ENCODE results near the gene P3H3. TPM values are rescaled to one million over a fixed set of nuclear protein-coding genes. Genes with fewer than 3 reads are reported as not detected.
A peak's percentile ranks its signal among the peaks of the same experiment; 100 is the strongest.

Gene P3H3
- total and polyA plus RNA-seq, 2 of the 4 experiments (the other 2 are of a cell fraction) = 27.8 to 83.9 TPM

- no peaks in the 10 kb centered on the region for H3K27me3 ChIP-seq (ENCODE audit: control insufficient read depth, insufficient read depth, low read length)
- H3K4ac ChIP-seq (ENCODE audit: low read depth, low read length) = peak overlapping the region; percentile 93
- H2AK9ac ChIP-seq (replicated peaks; ENCODE audit: low read depth, low read length, poor library complexity) = peak overlapping the region; percentile 100
- dilution Hi-C loops (cut with HindIII; ENCODE audit: low sequenced_read_pairs, unreplicated experiment) (no loop called here), in situ Hi-C loops (cut with MboI; ENCODE audit: low sequenced_read_pairs) (loop anchor here (5.0 kb wide), 1 partner anchor 94 kb away; no protein-coding TSS in a partner anchor), intact Hi-C loops (cut with micrococcal nuclease) (loop anchor here (2.0 to 5.0 kb wide), 3 partner anchors 16 to 769 kb away; partner anchors contain the start of genes RNU7-1 and USP5)
- POLR2A ChIA-PET (ENCODE audit: unreplicated experiment) = interaction anchor here (1.2 to 1.9 kb wide), 2 partner anchors 16 to 57 kb away, joined by 3 to 6 read pairs; partner anchors contain the start of gene USP5
- peak; percentile 0; the same call in 1 of the 2 replicates for ATAC-seq (ENCODE audit: low read depth)
- peak overlapping the region; percentile 65 to 87 for H4K8ac ChIP-seq (ENCODE audit: low read depth in 2 of 2, low read length in 2 of 2)
- H2BK15ac ChIP-seq (ENCODE audit: low read depth, low read length) = no peak overlapping the region
- peak overlapping the region; percentile 95 for H2BK5ac ChIP-seq (ENCODE audit: low read depth, low read length, poor library complexity, severe bottlenecking)
- peak overlapping the region; percentile 91 for H3K14ac ChIP-seq (replicated peaks; ENCODE audit: low read depth, low read length)
- peak overlapping the region; percentile 69 for H3K18ac ChIP-seq (ENCODE audit: low read depth, low read length)
- peak overlapping the region; percentile 79 for H4K91ac ChIP-seq (ENCODE audit: insufficient read depth, low read depth, low read length)
- peak overlapping the region; percentile 26 for H4K5ac ChIP-seq (ENCODE audit: low read depth, low read length)
- WGBS, 2 experiments (ENCODE audit: extremely low coverage in 2 of 2, insufficient read length in 1 of 2) = 0% methylated on average over 6 of the region's 22 CpGs; no CpG with 5 or more reads in 1 of the 2 experiments
- H3K23ac ChIP-seq (ENCODE audit: low read depth, low read length) = peak overlapping the region; percentile 97
- H3K9me3 ChIP-seq (ENCODE audit: control insufficient read depth, insufficient read depth, low read length) = no peaks in the 10 kb centered on the region
- peak overlapping the region; percentile 87 for H3K4me3 ChIP-seq (ENCODE audit: insufficient read depth, low read depth, low read length)
- H2AFZ ChIP-seq (replicated peaks; ENCODE audit: low read length, poor library complexity) = peak overlapping the region; percentile 88
- CTCF ChIA-PET = interaction anchor here (0.6 to 2.0 kb wide), 3 partner anchors 23 to 1245 kb away, joined by 3 to 8 read pairs (median 3); no protein-coding TSS in a partner anchor
- H3K9me1 ChIP-seq (ENCODE audit: insufficient read depth, low read length) = 0 out of 2 replicates have a peak, but pooled peaks cover 7% of the 10 kb centered on the region
- H2BK120ac ChIP-seq (ENCODE audit: low read depth, low read length) = no peak overlapping the region; the same call in 1 of the 2 replicates
- peak overlapping the region; percentile 97 for H3K27ac ChIP-seq (ENCODE audit: insufficient read depth, low read length)
- H2BK20ac ChIP-seq (ENCODE audit: low read depth, low read length) = peak overlapping the region; percentile 24; the same call in 1 of the 2 replicates
- peaks cover 23 to 55% of the 10 kb centered on the region in 2 experiments for H3K79me1 ChIP-seq (ENCODE audit: low read depth in 1 of 2, low read length in 2 of 2)
- H3K4me1 ChIP-seq (ENCODE audit: control insufficient read depth, insufficient read depth, low read length) = peaks cover 19% of the 10 kb centered on the region
- TF ChIP-seq NFE2L2 (IDR thresholded peaks at IDR 0.05; ENCODE audit: low read depth, low read length) (no peak), CHD1 (IDR thresholded peaks at IDR 0.05; ENCODE audit: low read depth, low read length) (peak; percentile 61; the same call in 1 of the 2 replicates)
- TF ChIP-seq, protein P1, sequence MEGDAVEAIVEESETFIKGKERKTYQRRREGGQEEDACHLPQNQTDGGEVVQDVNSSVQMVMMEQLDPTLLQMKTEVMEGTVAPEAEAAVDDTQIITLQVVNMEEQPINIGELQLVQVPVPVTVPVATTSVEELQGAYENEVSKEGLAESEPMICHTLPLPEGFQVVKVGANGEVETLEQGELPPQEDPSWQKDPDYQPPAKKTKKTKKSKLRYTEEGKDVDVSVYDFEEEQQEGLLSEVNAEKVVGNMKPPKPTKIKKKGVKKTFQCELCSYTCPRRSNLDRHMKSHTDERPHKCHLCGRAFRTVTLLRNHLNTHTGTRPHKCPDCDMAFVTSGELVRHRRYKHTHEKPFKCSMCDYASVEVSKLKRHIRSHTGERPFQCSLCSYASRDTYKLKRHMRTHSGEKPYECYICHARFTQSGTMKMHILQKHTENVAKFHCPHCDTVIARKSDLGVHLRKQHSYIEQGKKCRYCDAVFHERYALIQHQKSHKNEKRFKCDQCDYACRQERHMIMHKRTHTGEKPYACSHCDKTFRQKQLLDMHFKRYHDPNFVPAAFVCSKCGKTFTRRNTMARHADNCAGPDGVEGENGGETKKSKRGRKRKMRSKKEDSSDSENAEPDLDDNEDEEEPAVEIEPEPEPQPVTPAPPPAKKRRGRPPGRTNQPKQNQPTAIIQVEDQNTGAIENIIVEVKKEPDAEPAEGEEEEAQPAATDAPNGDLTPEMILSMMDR (conservative IDR thresholded peaks at IDR 0.05; ENCODE audit: low read depth, low read length) = peak; percentile 30; the same call in 1 of the 2 replicates
- TF ChIP-seq, protein P2, sequence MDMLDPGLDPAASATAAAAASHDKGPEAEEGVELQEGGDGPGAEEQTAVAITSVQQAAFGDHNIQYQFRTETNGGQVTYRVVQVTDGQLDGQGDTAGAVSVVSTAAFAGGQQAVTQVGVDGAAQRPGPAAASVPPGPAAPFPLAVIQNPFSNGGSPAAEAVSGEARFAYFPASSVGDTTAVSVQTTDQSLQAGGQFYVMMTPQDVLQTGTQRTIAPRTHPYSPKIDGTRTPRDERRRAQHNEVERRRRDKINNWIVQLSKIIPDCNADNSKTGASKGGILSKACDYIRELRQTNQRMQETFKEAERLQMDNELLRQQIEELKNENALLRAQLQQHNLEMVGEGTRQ (IDR thresholded peaks at IDR 0.05; ENCODE audit: low read depth, low read length) = no peak
- H3K9ac ChIP-seq (ENCODE audit: low read depth, low read length) = peak overlapping the region; percentile 100
- H3K36me3 ChIP-seq (ENCODE audit: control insufficient read depth, insufficient read depth, low read length) = peaks cover 46% of the 10 kb centered on the region
- DNase-seq = peak; percentile 29
- peak overlapping the region; percentile 94 for H3K4me2 ChIP-seq (ENCODE audit: low read depth, low read length)
- peak overlapping the region; percentile 97 for H2AK5ac ChIP-seq (ENCODE audit: low read depth, low read length)
- peaks cover 51% of the 10 kb centered on the region for H4K20me1 ChIP-seq (ENCODE audit: insufficient read depth, low read length)
- H3K56ac ChIP-seq (ENCODE audit: extremely low read depth, insufficient read depth, low read length) = peak overlapping the region; percentile 91
- no TSS peak for BruUV-seq (replicated peaks)
These were observed 40.2 kb downstream of the P3H3 start for GRCh38 chr12:6868211-6869048.
